HG03354 (cell line): ENCODE measurements around the gene RNF220.

Source experiments
- ATAC-seq: cut with Tn5 transposase; IDR thresholded peaks from one replicate; pipeline ENCODE4 v1.9.1; 2021; ENCODE audit warnings: mild to moderate bottlenecking; ENCODE audit not compliant: unreplicated experiment, poor library complexity, severe bottlenecking

The RNF220 gene

GRCh38 chr1:44566281-44567046 is 161.4 kb downstream of the RNF220 start:
- ATAC-seq: no peak

GRCh38 chr1:44568128-44568900 is 163.3 kb downstream of the RNF220 start:
- no peak for ATAC-seq

GRCh38 chr1:44569491-44569890 is 164.4 kb downstream of the RNF220 start:
- ATAC-seq: no peak

GRCh38 chr1:44571712-44572571 is 166.9 kb downstream of the RNF220 start:
- no peak for ATAC-seq

GRCh38 chr1:44572572-44572879 is 167.5 kb downstream of the RNF220 start:
- ATAC-seq: no peak

- ATAC-seq: no peak
Observed at GRCh38 chr1:44575396-44575795, 170.3 kb downstream of the RNF220 start.

GRCh38 chr1:44576456-44577150 is 171.5 kb downstream of the RNF220 start:
- no peak for ATAC-seq

- ATAC-seq: no peak
Observed at GRCh38 chr1:44581205-44581604, 176.2 kb downstream of the RNF220 start.

- ATAC-seq: no peak
Observed at GRCh38 chr1:44584167-44584566, 179.1 kb downstream of the RNF220 start.

GRCh38 chr1:44585315-44585920 is 180.4 kb downstream of the RNF220 start:
- ATAC-seq: no peak

GRCh38 chr1:44587796-44588460 is 182.9 kb downstream of the RNF220 start:
- ATAC-seq: no peak

GRCh38 chr1:44588551-44589210 is 183.6 kb downstream of the RNF220 start:
- ATAC-seq: no peak

- no peak for ATAC-seq
Observed at GRCh38 chr1:44590475-44590874, 185.4 kb downstream of the RNF220 start.

GRCh38 chr1:44591381-44591780 is 186.3 kb downstream of the RNF220 start:
- no peak for ATAC-seq

- ATAC-seq: no peak
Observed at GRCh38 chr1:44592208-44593145, 187.4 kb downstream of the RNF220 start.

GRCh38 chr1:44594353-44594752 is 189.3 kb downstream of the RNF220 start:
- no peak for ATAC-seq
